HG02840 (cell line): ENCODE measurements around the gene HS3ST6.
"Not testable (repeated sequence)": the region's sequence is repeated elsewhere in the genome, so short reads cannot be mapped to it uniquely, and the experiment has no call there.

Experiments used
- ATAC-seq: cut with Tn5 transposase; IDR thresholded peaks from one replicate; pipeline ENCODE4 v1.9.1; 2021; ENCODE audit warnings: mild to moderate bottlenecking, moderate library complexity, moderate number of reproducible peaks; ENCODE audit not compliant: unreplicated experiment, low FRiP score

The HS3ST6 gene

DNA sequence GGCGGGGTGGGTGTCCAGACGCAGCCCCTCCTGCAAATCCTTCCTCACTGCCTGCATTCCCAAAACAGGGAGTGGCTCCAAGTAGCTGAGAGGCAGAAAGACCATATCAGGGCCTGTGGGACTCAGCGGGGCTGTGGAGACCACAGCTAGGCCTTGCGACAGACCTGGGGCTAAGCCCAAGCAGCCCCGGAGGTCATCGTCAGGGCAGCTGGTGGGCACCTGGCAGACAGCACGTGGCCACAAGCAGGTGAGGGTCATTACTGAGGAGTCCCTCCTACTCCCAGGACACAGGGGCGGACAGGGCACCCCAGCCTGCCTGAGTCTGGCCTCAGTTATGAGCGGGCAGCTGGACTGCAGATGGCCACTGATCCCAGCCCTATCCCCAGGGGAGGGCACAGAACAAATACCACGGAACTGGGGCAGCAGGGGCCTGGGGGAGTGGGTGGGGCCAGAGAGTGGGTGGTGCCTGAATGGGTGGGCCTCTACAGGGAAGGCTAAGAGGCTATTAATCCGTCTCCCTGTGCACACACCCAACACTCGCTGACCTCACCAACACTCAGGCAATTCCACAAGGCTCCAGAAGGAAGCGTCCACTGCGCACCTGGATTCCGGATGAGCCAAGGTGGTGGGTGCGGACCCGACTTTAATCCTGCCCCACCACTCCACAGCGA, 8.5 kb downstream of the HS3ST6 start:
- no peak for ATAC-seq

DNA sequence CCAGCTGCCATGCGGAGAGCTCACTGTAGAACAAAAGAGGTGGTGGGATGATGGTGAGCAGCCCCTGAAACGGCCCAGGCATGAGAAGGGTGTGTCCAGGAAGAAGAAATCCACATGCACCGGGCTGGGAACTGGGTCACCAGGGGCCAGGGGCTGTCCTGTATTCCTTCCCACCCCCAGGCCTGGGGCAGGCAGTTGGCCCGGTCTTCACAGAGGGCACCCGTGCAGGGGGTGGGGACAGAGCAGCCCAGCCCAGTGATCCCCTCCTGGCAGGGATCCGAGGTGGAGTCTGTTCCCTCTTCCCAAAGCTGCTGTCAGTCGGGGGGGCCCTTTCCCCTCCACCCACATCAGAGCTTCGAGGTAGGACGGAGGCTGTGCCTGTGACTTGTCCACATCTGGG, 9.2 kb downstream of the HS3ST6 start:
- no peak for ATAC-seq

DNA sequence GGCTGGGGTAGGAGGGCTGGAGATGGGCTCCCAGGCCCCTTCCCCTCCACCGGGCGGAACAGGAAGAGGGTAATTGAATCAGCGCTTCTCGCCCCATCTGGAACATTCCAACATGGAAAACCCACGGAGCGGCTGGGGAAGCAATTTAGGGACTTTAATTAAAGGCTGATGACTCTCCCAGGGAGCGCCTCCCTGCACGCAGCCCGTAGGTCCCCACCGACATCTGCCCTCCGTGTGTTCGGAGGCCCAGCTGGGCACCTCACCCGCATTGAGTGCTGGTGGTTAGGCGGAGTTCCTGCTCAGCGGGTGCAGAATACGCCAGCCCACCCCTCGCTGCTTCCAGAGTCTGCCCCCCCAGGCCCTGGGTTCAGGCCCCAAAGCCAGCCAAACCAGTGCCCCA, 10.0 kb downstream of the HS3ST6 start:
- no peak for ATAC-seq

DNA sequence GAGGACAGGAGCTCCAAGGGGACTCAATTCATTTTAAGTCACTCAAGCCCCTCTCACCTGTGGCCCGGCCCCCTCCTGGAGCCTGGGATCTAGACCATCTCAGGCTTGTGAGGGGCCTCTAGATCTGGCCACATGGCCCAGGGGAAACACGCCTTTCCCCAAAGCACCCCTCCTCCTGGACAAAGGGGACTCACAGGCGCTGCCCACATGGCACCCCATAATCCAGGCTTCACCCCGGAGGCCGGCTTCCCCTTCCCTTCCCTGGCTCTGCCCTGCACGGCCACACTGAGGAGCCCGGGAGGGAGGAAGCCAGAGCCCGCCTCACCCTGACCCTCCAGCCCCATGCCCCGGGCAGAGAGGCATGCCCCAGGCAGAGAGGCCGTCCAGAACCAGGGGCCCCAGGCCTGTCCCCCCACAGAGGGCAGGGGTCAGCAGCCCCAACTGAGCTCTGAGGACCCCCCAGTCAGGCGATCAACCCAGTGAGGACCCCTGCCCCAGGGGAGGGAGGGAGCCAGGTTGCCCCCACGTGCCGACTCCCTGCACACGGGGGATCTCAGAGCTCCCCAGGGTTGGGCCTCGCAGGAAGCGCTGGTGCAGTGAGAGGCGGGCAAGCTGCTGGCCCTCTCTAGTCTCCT, 10.9 kb downstream of the HS3ST6 start:
- no peak for ATAC-seq

DNA sequence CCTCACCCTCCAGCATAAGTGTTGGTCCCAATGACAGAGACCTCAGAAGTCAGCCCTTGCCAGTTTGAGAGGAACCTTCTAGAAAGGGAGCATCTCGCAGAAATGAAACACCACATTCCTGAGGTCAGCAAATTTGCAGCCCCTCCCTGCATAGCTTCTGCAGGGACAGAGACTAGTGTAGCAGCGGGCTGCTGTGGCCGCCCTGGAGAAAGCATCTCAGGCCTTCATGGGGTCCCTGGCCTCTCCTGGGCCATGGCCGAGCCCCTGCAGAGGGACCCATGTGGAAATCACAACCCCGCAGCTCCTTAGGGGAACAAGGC, 11.4 kb downstream of the HS3ST6 start:
- ATAC-seq, result no peak

DNA sequence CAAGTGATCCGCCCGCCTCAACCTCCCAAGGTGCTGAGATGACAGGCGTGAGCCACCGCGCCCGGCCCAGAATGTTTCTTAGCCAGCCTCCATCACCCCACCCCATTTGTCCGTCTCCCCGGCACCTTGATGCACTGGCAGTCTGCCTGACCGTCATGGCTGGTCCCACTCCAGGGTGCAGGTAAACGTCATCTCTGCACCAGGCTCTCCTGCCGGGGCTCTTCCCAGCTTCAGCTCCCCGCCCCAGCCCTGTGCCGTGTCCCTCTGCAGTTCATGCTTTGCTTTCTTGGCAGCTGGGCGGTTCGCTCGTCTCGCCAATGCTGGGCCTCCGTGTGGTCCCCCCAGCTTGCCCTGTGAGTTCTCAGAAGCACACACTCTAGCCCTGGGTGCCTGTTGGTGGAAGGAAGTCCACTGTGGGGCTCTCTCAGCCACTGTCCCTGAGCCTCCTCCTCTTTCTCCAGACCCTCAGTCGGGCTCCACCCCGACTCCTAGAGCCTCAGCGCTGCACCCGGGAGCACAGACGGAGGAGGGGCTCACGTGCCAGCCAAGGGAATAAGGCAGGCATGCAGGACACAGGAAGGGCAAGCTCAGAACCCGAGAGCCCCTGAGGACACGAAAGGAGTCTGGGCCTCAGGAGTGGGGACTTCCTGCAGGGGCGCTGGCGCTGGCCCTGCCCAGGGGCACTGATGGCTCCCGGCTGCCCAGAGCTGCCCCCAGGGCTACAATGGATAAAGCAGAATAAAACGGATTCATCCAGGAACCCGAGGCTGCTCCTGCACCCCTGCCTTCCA, 12.0 kb downstream of the HS3ST6 start:
- ATAC-seq, result no peak

DNA sequence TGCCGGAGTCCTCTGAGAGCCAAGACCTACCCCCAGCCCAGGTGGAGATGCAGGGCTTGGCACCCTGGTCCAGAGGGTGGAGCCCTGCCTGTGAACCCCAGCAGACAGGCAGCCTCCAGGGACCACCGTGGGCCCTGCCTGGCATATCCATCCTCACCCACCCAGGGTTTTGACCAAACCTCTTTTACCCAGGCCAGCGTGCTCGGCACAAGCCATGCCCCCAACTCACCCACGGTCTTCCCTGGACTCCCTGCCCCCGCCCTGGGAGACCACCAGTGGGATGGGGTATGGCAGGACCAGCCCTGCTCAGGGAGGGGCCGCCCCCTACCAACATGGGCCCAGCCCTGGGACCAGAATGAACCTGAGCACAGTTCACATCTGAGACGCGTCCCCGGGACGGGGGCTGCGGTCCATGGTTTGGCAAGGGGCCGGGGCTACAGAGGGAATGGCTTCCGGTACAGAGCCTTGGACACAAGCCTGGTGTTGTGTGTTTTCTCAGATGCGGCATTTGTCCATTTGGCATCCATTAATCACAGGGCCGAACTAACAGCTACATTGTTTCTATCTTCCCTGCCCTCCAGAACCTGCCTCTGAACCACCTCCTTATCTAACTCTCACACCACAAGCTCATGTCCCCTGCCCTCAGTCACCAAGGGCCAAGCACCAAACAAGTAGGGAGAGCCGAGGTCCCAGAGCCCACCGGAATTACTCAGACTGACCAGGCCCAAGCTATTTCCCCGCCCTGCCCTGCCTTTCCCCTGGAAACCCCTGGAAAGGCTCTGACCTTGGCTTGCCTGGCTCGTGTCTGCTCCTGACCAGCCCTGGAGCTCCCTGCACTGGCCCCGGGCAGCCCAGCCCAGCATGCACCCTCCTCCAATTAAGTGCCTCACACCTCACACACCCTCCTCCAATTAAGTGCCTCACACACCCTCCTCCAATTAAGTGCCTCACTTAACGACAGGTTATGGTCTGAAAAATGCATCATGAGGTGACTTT, 14.1 kb downstream of the HS3ST6 start:
- ATAC-seq, result no peak

DNA sequence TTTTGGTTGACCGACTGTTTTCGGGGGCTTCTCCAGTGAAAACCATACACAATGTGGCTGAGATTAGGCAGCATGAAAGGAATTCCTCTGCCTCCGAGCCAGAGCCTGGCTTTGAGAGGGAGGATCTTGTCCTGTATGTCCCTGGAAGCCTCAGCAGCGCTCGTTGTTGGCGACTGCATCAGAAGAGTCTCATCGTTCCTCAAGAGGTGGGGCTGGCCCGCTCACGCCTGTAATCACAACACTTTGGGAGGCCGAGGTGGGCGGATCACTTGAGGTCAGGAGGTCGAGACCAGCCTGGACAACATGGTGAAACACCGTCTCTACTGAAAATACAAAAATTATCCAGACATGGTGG, 15.0 kb downstream of the HS3ST6 start:
- no peak for ATAC-seq

DNA sequence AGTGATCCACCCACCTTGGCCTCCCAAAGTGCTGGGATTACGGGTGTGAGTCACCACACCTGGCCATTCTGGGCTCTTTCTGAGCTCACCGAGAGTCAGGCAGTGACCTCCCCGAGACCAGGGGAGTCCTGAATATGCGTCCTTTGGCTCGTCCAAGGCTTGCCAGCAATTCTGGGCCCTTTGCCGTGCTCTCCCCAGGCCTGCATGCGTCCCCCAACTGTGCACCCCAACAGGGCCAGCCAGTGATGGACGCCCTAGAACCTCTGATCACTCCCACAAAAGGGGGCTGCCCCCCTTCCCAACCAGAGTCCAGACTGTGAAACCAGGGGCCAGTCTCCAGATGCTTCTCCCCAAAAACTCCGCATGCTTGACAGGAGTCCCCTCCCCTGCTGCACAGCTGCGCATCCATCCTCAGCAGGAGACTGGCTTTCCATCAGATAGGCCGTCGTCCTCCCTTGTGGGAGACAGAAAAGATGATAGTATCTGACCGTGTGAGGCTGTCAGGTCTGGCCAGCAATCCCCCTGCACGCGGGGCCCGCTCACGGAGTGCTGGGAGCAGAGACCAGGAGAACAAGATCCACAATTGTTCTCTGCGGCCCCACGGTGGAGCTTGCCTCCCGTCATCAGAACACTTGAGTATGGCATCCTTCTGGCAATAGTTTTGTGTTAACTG, 15.5 kb downstream of the HS3ST6 start:
- no peak for ATAC-seq

DNA sequence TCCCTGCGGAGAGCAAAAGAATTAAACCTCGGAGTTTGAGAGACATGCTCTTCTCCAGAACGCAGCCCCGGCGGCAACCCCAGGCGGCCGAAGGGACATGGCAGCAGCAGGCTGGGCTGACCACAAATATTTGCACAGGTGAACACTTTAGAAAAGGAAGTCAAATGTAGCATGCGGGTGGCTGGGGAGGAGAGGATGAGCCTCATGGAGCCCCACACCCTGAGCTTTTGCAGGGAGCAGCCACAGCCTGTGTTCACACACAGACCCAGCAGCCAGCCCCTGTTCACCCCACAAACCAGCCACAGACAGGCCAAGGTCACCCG, 17.8 kb downstream of the HS3ST6 start:
- ATAC-seq, result no peak

DNA sequence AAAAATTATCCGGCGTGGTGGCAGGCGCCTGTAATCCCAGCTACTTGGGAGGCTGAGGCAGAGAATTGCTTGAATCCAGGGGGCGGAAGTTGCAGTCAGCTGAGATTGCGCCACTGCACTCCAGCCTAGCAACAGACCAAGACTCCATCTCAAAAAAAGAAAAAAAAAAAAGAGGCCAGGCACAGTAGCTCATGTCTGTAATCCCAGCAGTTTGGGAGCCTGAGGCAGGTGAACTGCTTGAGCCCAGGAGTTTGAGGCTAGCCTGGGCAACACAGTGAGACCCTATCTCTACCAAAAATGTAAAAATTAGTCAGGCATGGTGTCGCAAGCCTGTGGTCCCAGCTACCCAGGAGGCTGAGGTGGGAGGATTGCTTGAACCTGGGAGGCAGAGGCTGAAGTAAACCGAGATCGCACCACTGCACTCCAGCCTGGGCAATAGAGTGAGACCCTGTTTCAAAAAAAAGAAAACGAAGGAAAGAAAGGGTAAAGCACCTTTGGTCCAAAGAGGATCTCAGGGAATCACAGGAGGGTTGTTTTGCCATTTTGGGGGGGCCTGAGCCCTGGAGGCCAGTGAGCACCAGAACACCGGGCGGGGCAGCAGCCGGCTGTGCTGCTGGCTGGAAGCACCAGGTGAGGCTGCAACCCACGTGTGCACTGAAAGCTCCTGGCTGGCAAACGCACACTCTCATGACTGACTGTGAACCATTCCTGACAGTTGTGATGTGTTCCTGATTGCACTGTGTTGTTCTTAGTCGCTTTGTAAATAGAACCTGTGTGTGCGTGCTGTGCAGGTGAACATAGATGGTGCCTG, 18.4 kb downstream of the HS3ST6 start:
- ATAC-seq, result no peak

DNA sequence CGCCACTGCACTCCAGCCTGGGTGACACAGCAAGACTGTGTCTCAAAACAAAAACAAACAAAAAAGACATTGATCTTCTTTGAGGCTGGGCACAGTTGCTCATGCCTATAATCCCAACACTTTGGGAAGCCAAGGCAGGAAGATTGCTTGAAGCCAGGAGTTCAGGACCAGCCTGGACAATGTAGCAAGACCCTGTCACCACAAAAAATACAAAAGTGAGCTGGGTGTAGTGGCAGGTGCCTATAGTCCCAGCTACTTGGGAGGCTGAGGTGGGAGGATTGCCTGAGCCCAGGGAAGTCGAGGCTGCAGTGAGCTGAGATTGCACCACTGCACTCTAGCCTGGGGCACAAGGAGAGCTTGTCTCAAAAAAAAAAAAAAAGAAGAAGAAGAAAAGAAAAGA, 20.5 kb downstream of the HS3ST6 start:
- ATAC-seq, result not testable (repeated sequence)

DNA sequence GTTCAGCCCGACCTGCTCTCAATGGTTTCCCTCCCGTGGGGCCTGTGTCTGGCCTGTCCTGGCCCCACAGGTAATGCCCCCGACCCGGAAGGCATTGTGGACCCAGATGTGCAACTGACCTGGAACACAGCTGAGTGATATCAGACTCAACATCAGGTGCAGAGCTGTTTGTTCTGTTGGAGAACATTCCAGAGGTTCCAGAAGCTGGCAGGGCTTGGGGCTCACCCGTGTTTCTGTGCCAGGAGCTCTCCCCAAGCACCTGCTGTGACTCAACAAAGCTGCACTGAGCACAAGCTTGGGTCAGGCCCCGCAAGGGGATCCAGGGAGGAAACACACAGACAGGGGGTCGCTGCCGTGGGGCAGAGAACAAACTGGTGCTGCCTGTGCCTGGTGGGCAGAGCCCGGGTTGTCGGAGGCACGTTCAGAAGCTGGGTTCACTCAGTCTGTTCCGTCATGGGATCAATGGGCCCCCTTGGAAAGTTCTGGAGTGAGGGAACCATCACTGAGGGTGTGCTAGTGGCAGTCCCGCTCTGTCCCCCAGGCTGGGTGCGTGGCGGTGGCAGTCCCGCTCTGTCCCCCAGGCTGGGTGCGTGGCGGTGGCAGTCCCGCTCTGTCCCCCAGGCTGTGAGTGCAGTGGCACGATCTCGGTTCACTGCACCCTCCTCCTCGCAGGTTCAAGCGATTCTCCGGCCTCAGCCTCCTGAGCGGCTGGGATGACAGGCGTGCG, 22.1 kb downstream of the HS3ST6 start:
- ATAC-seq, result no peak

DNA sequence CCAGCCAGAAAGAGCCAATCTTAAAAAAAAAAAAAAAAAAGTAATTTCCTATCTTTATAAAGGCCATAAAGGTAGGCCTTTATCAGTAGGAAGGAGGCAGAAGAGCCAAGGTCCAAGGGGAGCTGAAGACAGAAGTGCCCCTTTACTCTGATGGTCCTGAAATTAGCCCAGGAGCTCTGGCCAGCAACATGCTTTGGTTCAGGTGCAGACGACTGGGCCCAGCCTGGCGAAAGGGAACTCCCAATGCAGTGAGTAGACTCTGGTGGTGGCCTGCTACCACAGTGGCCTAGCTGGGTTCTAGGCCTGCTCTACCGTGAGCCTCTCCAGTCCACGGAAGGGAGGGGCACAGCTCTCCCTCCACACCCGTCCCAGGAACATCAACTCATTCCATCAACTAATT, 23.1 kb downstream of the HS3ST6 start:
- ATAC-seq, result no peak

DNA sequence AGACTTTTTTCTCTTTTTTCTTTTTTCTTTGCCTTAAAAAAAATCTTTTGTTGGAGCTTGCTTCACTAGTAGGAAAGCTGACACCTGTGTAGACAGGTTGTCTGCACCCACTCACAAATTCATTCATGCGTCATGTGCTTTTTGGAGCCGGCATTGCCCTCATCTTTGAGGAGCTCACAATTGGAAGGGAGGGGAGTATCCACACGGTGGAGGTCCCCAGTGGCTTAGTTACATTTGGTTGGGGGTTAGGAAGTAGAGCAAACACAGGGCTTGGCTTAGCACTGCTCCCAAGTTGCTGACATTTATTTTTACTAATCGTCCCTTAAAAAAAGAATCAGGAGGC, 27.5 kb downstream of the HS3ST6 start:
- ATAC-seq, result no peak

DNA sequence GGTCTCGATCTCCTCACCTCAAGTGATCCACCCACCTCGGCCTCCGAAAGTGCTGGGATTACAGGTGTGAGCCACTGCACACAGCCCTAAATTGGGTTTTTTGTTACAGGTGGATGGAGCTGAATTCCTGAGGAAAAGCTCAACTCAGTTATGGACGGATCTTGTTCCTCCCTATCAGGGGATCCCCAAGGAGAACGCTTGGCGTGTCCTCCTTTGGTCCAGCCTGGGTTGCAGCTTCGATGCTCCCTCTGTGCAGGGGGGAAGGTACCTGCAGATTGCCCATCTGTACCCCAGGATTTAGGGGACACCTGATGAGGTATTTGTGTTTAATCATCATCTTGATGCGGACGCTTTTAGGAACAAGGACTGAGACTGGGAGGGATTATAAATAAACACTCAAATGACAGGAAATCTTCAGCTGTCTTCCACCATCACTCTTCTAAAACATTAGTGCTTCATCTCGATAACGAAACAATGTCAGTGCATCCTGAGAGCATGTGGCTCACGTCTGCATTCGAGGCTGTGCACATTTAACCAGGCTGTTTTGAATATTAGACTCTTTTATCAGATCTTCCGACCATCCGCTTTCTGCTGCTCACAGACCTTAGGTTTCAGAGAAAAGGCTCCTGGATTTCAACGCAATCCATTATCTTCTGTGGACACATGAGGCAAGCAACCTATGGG, 28.0 kb downstream of the HS3ST6 start:
- no peak for ATAC-seq

DNA sequence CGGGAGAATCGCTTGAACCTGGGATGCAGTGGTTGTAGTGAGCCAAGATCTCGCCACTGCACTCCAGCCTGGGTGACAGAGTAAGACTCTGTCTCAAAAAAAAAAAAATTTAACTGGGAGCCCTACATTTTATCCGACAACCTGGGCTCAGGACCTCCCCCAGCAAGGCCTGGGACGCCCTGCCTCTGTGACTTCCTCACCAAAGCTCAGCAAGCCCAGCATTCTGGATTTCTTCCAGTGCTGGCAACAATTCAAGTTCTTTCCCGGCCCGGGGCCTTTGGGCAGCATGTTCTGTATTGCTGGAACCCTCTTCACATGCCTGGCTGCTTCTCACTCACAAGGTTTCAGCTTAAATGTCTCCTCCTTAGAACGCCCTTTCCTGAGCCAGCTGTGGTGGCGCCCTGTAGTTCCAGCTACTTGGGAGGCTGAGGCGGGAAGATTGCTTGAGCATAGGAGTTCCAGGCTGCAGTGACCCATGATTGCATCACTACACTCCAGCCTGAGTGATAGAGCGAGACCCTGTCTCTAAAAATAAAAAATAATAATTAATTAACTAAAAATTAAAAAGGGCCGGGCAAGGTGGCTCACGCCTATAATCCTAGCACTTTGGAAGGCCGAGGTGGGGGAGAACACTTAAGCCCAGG, 30.4 kb downstream of the HS3ST6 start:
- ATAC-seq, result no peak

DNA sequence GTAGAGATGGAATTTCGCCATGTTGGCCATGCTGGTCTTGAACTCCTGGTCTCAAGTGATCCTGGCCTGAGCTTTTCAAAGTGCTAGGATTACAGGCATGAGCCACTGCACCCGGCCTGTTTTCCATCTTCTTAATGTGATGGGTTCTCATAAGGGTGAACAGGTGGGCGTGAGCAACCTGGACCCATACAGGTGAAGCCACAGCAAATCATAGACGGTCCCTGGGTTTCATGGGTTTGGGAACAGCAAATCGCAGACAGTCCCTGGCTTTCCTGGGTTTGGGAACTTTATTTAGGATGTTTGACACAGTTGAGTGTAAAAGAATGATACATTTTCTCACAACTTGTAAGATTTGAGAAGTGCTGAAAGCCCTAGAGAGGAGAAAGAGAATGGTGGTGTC, 33.3 kb downstream of the HS3ST6 start:
- ATAC-seq, result no peak
